Adrenal gland (tissue), 12 donors: Measurements from ENCODE around the gene HACD3. TPM values are rescaled to one million over a fixed set of nuclear protein-coding genes. Genes with fewer than 3 reads are reported as not detected.

Source experiments
- DNase-seq, 7 donors: peaks; one replicate each; pipeline ENCODE4 v3.0.0-alpha.2; 2019 to 2020
- H3K27ac ChIP-seq, 5 donors: fragments of 200-600 bp; sonication (generic) in 4 of 5; 1 replicate in 3 of 5; 2 replicates in 2 of 5; pipeline versions ENCODE4 v1.5.1 to v1.8.0; 2016 to 2020; ENCODE audit warnings: mild to moderate bottlenecking in 1 of 5
- H3K27me3 ChIP-seq: fragments of 200-600 bp; 2 replicates; pipeline ENCODE4 v1.8.0; 2021
- H3K36me3 ChIP-seq, 2 donors: fragments of 200-600 bp; replicated peaks in 1 of 2; 1 replicate in 1 of 2; 2 replicates in 1 of 2; pipeline versions ENCODE4 v1.5.1 to v1.8.0; 2018 to 2022
- H3K4me1 ChIP-seq, 2 donors: fragments of 200-600 bp; replicated peaks in 1 of 2; 1 replicate in 1 of 2; 2 replicates in 1 of 2; pipeline versions ENCODE4 v1.5.1 to v1.8.0; 2018 to 2021
- H3K4me3 ChIP-seq, 4 donors: fragments of 200-600 bp; sonication (generic) in 3 of 4; one replicate each; pipeline ENCODE4 v1.5.1; 2016 to 2018
- H3K9me3 ChIP-seq, 3 donors: fragments of 200-600 bp; sonication (generic) in 1 of 3; replicated peaks in 1 of 3; 1 replicate in 2 of 3; 2 replicates in 1 of 3; pipeline versions ENCODE4 v1.5.1 to v1.8.0; 2016 to 2021
- CTCF ChIP-seq, 6 experiments: fragments of 450-650 bp in 4 of 6; fragments of 200-600 bp in 2 of 6; sonication (generic) in 1 of 6; IDR thresholded peaks; 1 replicate in 5 of 6; 2 replicates in 1 of 6; pipeline versions ENCODE4 v1.5.1 to v1.8.0; 2016 to 2021; ENCODE audit warnings: antibody characterized with exemption in 6 of 6, mild to moderate bottlenecking in 2 of 6, moderate library complexity in 1 of 6
- POLR2A ChIP-seq, 2 donors: fragments of 450-650 bp; IDR thresholded peaks; one replicate each; pipeline ENCODE4 v1.6.1; 2017; ENCODE audit warnings: antibody characterized with exemption in 2 of 2, mild to moderate bottlenecking in 2 of 2, moderate library complexity in 1 of 2
- WGBS, 4 donors: extraction: QIAGEN DNeasy Blood & Tissue Kit in 2 of 4; methylation state at CpG; one replicate each; pipeline versions ENCODE4 v1.1.5 to v1.1.7; 2013 to 2017; 5-methylcytosine and 5-hydroxymethylcytosine counted together
- intact Hi-C, 2 donors: fragments of 100-400 bp; cut with DNase I; formaldehyde crosslinking; loops; one replicate each; pipeline versions ENCODE4 v1.14.1 to v1.15.0; 2022 to 2023
- polyA plus RNA-seq, 3 donors: library from polyadenylated mRNA; stranded (reverse); fragments of 200-250 nt in 2 of 3; fragments of 350-450 nt in 1 of 3; fragmentation: Illumina TruSeq in 1 of 3; extraction: RNeasy Lipid Tissue Mini Kit (QIAGEN cat#74804) in 1 of 3; gene quantifications; one replicate each; pipeline ENCODE4 v1.2.3, GENCODE V29; 2013 to 2014
- total RNA-seq, 9 donors: library from RNA; depleted of rRNA in 4 of 9; stranded (reverse); fragments of >200 nt in 4 of 9; fragments of 120-200 nt in 1 of 9; fragmentation: NEBNext Ultra II Directional in 1 of 9; extraction: Animal tissue kit (Norgen Biotek cat#: 25700) in 1 of 9; gene quantifications; one replicate each; pipeline versions ENCODE4 v1.1.0 to v1.2.4, GENCODE V29; 2013 to 2023
- donor health status: healthy with polysubstance abuse.
- donor health status: Bipolar disorder and iron deficiency.
- donor health status: DM: yes; HTN: yes; CAD: no.
- donor health status: DM: no; HTN: no; CAD: no.
- donor health status: DM: no; HTN: no; CAD: no.
- donor health status: DM: yes; HTN: yes; CAD: no.

The HACD3 gene
- total and polyA plus RNA-seq, 12 donors: 13.8 to 284 (median 119) TPM

DNA sequence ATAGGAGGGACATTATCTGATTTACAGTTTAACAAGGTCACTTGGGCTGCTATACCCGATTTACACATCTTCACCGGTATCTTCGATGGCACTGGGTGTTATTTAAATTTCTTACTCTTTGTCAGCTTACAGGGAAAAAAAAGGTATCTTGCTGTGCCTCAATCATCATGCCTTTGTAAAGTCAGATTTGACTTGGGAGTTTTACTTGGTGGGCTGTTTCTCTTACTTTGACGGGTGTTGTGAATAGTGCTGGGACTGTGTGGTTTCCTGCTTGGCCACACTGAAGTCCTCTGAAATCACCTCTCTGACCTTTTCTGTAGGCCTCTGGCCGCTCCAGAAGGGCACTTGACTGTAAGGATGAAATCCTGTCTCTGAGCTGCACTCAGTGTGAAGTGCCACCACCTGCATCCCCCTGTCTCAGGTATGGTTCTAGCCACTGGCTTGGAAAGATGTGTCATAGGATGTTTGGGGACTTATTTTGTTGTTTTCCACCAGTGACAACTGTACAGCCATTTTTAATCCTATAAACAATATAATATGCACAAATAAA is 88.4 kb downstream of the HACD3 start:
- Histone ChIP-seq H3K4me1 (no peaks in the 10 kb centered on the region), H3K27ac (no peak overlapping the region), H3K36me3 (no peaks in the 10 kb centered on the region), H3K9me3 (no peaks in the 10 kb centered on the region), H3K27me3 (no peaks in the 10 kb centered on the region), H3K4me3 (no peak overlapping the region)
- intact Hi-C loops: no loop called here
- WGBS, 4 donors: 61 to 79% (median 71%) methylated on average over 4 to 5 of the region's 5 CpGs
- TF ChIP-seq POLR2A (IDR thresholded peaks at IDR 0.05) (no peak), CTCF (IDR thresholded peaks at IDR 0.05) (no peak)
- DNase-seq: no peak

- no peak overlapping the region for H3K4me3 ChIP-seq
- intact Hi-C loops: no loop called here
- TF ChIP-seq CTCF (IDR thresholded peaks at IDR 0.05): no peak
- no peak for TF ChIP-seq POLR2A (IDR thresholded peaks at IDR 0.05)
- H3K27me3 ChIP-seq: no peaks in the 10 kb centered on the region
- H3K36me3 ChIP-seq: no peaks in the 10 kb centered on the region
- H3K9me3 ChIP-seq: no peaks in the 10 kb centered on the region
- DNase-seq: no peak
- 71 to 79% (median 72%) methylated on average over 5 of the region's 5 CpGs for WGBS, 4 donors
- H3K4me1 ChIP-seq: no peaks in the 10 kb centered on the region
- H3K27ac ChIP-seq: no peak overlapping the region
Measured at GRCh38 chr15:65619626-65620290, 89.5 kb downstream of the HACD3 start.

DNA sequence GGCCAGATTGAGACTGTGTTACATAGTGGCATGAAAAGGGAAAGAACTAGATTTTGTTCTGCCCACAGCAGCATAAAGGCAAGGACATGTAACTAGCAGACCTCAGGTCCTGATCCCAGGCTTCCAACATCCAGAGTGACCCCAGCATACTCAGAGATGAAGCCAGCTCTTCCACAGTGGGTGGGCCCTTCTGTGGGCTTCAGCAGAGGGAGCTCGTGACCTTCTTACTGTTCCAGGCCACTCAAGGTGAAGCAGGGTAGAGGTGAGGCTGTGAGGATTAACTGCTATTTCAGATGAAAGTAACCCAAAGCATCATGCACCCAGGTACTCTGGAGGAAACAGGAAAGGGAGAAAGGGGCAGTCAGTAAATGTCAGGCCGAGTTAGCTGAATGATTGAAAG is 90.6 kb downstream of the HACD3 start:
- intact Hi-C loops: no loop called here
- Histone ChIP-seq H3K4me1 (no peaks in the 10 kb centered on the region), H3K9me3 (no peaks in the 10 kb centered on the region), H3K27ac (no peak overlapping the region), H3K4me3 (no peak overlapping the region), H3K27me3 (no peaks in the 10 kb centered on the region), H3K36me3 (no peaks in the 10 kb centered on the region)
- no peak for DNase-seq
- no peak for TF ChIP-seq POLR2A (IDR thresholded peaks at IDR 0.05)
- TF ChIP-seq CTCF (IDR thresholded peaks at IDR 0.05): no peak
- WGBS, 4 donors: 81 to 95% (median 90%) methylated on average over 2 of the region's 2 CpGs

DNA sequence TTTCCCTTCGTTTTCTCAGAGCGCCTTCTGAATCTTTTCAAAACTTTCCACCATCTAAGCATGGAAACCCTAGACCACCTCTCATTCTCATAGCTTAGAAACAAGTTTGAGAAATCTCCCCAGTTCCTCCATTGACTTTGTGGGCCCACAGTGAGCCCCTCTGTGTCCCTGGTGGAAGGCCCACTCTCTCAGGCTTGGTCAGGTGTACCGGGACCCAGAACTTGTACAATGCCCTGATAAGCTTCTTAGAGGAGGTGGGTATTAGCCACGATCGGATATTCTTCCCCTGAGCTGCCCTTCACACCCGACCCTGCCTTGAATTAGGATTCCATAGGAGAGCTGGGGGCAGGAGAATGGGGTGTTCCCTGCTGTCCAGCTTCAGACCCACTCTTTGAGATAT is 91.4 kb downstream of the HACD3 start, which contains the start of gene SLC24A1:
Gene SLC24A1, plus strand, starts transcription at position 301 of the 400 bp plus-strand sequence. CDS start 2,143 bp downstream, outside the sequence.
- 91 to 95% (median 93%) methylated on average over 6 of the region's 6 CpGs for WGBS, 4 donors
- intact Hi-C loops: no loop called here
- no peak within 1 kb of the TSS for H3K27ac ChIP-seq
- no peaks in the 10 kb centered on the region for H3K9me3 ChIP-seq
- TF ChIP-seq CTCF (IDR thresholded peaks at IDR 0.05): no peak
- TF ChIP-seq POLR2A (IDR thresholded peaks at IDR 0.05): no peak
- no peaks in the 10 kb centered on the region for H3K36me3 ChIP-seq
- H3K4me3 ChIP-seq: no peak within 1 kb of the TSS
- DNase-seq: no peak
- H3K27me3 ChIP-seq: no peaks in the 10 kb centered on the region
- H3K4me1 ChIP-seq: no peaks in the 10 kb centered on the region
